Neuron (in vitro differentiated cells): Measurements from ENCODE around the gene SPTY2D1.
"Not testable (repeated sequence)": the region's sequence is repeated elsewhere in the genome, so short reads cannot be mapped to it uniquely, and the experiment has no call there.

Experiments
- H2AFZ ChIP-seq: one replicate; pipeline ENCODE4 v1.6.1; 2013; ENCODE audit warnings: low read depth, mild to moderate bottlenecking, inconsistent platforms, low read length, moderate library complexity
- H3K27me3 ChIP-seq: one replicate; pipeline ENCODE4 v1.6.1; 2013; ENCODE audit warnings: low read length; ENCODE audit not compliant: insufficient read depth
- H3K36me3 ChIP-seq: one replicate; pipeline ENCODE4 v1.6.1; 2013; ENCODE audit warnings: low read length; ENCODE audit not compliant: insufficient read depth
- H3K4me1 ChIP-seq: one replicate; pipeline ENCODE4 v1.6.1; 2013; ENCODE audit warnings: low read length; ENCODE audit not compliant: insufficient read depth
- H3K4me3 ChIP-seq: 2 replicates; pipeline ENCODE4 v1.5.1; 2013; ENCODE audit warnings: mild to moderate bottlenecking, low read length, moderate library complexity
- H3K9me3 ChIP-seq: one replicate; pipeline ENCODE4 v1.6.1; 2013; ENCODE audit warnings: low read length

SPTY2D1 gene

DNA sequence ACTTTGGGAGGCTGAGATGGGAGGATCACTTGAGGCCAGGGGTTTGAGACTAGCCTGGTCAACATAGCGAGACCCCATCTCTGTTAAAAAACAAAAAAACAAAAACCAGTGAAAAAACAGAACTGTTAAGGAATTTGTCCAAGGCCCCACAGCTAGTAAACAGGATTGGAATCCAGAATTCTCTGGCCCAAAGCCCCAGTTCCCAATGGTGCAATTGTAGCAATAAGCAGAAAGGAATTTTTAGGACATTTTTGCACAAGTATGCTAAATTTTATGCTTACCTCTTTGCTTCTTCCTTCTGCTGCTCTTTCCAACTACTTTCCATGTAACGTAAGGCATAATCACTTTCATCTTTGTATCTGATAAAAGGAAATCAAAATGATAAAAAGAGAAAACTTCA lies 22.9 kb downstream of the SPTY2D1 start:
- no peaks in the 10 kb centered on the region for H3K27me3 ChIP-seq
- peaks cover 62% of the 10 kb centered on the region for H3K36me3 ChIP-seq
- peaks cover 3% of the 10 kb centered on the region for H3K4me1 ChIP-seq
- no peaks in the 10 kb centered on the region for H3K9me3 ChIP-seq
- no peak overlapping the region for H3K4me3 ChIP-seq
- H2AFZ ChIP-seq: no peak overlapping the region

DNA sequence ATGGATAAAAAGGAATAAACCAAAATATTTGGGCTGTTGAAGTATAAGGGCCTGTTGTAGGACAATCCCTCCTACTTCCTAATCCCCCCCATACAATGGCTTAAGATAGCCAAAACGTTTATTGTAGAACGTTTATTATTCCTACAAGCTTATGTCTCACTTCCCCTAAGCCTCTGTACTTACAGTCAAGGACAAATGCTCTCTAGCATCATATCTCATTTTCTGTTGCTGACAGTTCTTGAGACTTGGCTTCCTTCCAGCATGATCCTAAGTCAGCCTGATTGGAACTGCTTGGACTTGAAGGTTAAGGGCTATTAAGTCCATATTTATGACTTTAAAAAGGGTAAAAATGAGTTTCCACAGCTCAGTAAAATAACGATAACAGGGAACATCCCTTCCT lies 25.8 kb downstream of the SPTY2D1 start:
- Histone ChIP-seq H2AFZ (no peak overlapping the region), H3K4me3 (no peak overlapping the region), H3K27me3 (no peaks in the 10 kb centered on the region), H3K36me3 (peaks cover 44% of the 10 kb centered on the region), H3K4me1 (no peaks in the 10 kb centered on the region), H3K9me3 (no peaks in the 10 kb centered on the region)

DNA sequence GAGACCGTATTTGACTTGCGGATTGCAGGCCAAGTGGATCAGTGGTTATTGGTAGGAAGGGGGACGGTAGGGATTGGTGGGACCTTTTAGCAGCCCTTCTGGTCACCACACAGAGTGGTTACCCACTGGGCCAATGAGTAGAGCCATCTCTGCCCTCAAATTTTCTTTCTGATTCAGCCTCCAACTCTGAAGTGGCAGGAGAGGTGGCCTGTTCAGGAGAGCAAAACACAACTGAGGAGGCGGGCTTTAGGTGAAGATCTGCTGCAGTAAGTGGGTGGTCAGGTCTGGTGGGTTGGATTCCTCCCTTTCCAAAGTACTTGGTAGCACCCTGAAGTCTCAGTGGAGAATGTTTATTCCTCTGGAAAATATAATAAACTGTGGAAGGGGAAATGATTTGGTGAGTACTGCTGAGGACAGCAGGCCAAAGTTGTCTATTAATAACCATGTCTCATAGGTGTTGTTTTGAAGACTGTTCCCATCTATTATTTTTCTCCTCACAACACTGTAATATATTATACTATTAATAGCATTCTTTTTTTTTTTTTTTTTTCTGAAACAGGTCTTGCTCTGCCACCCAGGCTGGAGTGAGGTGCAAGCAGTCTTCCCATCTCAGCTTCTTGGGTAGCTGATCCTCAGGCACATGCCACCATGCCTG lies 33.1 kb downstream of the SPTY2D1 start:
- Histone ChIP-seq H3K27me3 (no peaks in the 10 kb centered on the region), H3K36me3 (peaks cover 12% of the 10 kb centered on the region)

DNA sequence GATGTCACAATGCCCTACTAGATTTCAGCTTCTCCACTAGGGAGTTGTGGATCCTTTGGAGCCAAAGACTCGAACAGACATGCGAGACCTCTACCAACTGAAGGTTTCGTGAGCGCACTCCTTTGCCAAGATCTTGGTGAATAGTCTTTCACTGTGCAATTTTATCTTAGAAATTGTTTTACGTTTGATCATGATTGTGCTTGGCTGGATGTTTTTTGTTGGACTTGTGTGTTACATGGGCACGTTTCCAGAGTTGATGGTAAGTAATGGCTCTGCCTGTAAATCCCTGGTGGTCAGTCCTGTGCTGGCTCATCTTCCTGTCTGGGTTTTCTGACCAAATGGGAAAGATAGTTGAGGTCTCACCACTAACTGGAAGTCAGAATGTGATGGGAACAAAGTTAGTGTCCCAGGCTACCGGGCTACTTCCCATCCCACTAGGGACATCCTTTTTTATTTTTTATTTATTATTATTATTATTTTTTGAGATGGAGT lies 34.4 kb downstream of the SPTY2D1 start, which contains the start of gene MISFA:
Gene MISFA (plus strand): TSS at position 51 of the 492 bp plus-strand sequence. CDS start 140 bp downstream, at position 191.
- H3K4me1 ChIP-seq: no peaks in the 10 kb centered on the region
- no peaks in the 10 kb centered on the region for H3K27me3 ChIP-seq
- no peak within 1 kb of the TSS for H3K4me3 ChIP-seq
- H3K36me3 ChIP-seq: peaks cover 12% of the 10 kb centered on the region
- no peak within 1 kb of the TSS for H2AFZ ChIP-seq
- no peaks in the 10 kb centered on the region for H3K9me3 ChIP-seq

More for the DNA sequence above, 33.1 kb downstream of the SPTY2D1 start:
- Histone ChIP-seq H2AFZ (no peak overlapping the region), H3K4me3 (no peak overlapping the region), H3K4me1 (no peaks in the 10 kb centered on the region), H3K9me3 (no peaks in the 10 kb centered on the region)

DNA sequence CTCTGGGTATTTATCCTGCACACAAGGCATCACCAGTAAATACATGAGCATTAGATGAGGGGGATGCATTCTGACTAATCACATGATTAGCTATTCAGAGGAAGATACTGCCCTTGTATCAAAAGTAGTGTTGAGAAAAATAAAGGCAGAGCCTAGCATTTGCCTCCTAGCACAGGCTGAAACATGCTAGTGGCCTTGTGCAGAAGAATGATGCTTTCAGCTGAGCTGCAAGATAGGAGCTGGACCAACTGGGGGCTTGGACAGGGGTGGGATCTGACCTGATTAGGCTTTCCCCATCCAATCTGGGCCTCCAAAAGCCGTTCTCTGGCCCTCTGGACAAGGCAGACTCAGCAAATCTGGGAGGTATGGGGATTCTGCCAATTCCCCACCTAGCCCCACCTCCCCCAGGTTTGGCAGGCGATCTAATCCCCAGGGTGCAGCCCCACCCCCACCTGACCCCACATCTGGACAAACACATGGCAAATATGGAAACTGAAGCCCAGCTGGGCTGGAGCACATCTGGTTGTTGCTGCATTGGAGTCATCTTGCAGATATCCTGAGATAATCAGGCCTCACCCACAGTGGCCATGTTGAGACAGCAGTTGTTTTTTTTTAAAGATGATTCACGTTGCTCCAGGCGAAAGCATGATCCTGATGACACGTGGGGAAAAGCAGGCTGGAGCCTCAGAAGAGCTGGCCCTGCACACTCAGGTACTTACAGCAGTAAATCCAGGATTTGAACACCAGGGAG lies 39.0 kb downstream of the SPTY2D1 start:
- Histone ChIP-seq H3K9me3 (no peaks in the 10 kb centered on the region), H3K27me3 (no peaks in the 10 kb centered on the region), H3K36me3 (peaks cover 5% of the 10 kb centered on the region), H3K4me1 (peaks cover 9% of the 10 kb centered on the region), H3K4me3 (no peak overlapping the region), H2AFZ (no peak overlapping the region)

DNA sequence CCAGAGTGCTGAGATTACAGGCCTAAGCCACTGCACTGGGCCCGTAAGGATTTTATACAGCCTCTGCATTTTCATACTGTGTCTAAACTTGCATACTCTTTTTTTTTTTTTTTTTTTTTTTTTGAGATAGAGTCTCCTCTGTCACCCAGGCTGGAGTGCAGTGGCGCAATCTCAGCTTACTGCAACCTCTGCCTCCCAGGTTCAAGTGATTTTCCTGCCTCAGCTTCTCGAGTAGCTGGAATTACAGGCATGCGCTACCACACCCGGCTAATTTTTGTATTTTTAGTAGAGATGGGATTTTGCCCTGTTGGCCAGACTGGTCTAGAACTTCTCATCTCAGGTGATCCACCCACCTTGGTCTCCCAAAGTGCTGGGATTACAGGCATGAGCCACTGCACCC lies 40.1 kb downstream of the SPTY2D1 start:
- H3K27me3 ChIP-seq, H3K9me3 ChIP-seq, H2AFZ ChIP-seq, H3K4me3 ChIP-seq, H3K36me3 ChIP-seq: not testable (repeated sequence)
- H3K4me1 ChIP-seq: peaks cover 19% of the 10 kb centered on the region

DNA sequence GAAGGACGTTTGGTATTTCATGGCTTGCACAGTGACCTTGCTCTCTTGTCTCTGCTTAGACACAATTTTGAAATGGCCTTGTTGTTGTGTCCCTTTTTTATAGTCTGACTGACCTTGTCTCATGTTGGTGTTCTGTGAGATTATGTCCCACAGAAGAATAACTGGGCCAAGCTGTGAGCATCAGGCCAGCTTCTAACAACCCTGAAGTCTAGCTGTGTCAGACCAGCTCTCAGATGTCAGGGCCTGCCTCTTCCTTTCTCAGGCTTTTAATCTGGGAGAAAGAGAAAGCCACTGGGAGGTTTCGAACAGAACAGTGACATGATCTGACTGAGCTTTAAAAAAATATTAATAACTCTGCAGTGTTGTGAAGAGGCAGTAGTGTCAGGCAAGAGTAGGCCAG lies 43.6 kb downstream of the SPTY2D1 start:
- Histone ChIP-seq H3K9me3 (no peaks in the 10 kb centered on the region), H3K4me1 (peaks cover 27% of the 10 kb centered on the region), H3K36me3 (no peaks in the 10 kb centered on the region), H2AFZ (no peak overlapping the region), H3K4me3 (no peak overlapping the region), H3K27me3 (no peaks in the 10 kb centered on the region)

DNA sequence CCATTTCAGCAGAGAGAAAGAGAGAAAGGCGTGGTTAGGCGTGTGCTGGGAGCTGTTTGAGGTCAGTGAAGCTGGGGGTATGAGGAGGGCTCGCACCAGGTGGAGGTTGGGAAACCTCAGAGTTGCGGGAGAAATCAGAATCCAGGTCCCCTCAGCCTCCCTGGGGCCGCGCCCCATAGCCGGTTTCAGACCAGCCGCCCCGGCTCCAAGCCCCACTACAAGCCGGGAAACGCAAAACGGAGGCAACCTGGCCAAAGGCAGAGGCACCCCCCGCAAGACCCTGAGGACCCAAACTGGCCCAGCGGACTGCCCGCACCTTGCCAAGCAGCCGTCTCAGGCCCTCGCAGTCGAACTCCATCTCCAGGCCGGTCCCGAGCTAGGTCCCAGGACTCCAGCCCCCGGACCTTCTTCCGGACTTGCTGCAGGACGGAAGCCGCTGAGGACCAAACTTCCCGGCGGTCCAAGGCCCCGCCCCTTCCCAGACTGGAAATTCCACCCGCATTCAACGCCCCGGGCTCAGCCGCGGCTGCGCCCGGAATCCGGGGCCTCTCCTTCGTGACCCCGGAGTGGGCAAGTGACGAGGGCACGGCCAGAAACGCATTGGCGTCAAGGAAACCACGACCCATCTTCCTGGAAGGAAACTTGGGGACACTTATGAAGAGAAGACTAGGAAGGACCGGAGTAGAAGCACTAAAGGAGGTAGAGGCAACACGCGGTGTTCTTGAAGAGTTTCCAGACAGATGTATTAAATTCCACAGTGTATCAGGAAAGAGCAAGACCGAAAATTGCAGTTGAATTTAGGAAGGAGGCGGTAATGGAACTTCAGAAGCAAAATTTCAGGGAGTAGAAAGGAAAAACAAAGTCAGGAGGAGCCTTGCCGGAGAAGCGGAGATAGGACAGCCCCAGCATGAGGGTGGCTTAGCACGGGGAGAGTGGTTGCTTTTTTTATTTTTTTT lies 45.6 kb downstream of the SPTY2D1 start, which contains the start of gene UEVLD:
Gene UEVLD (minus strand): TSS at position 438 of the 956 bp plus-strand sequence. CDS start 80 bp downstream, at position 358.
- Histone ChIP-seq H3K4me3 (peak within 1 kb of the TSS; percentile 69), H3K36me3 (no peaks in the 10 kb centered on the region), H3K9me3 (no peaks in the 10 kb centered on the region), H3K27me3 (no peaks in the 10 kb centered on the region), H3K4me1 (peaks cover 27% of the 10 kb centered on the region), H2AFZ (peak within 1 kb of the TSS; percentile 83)

DNA sequence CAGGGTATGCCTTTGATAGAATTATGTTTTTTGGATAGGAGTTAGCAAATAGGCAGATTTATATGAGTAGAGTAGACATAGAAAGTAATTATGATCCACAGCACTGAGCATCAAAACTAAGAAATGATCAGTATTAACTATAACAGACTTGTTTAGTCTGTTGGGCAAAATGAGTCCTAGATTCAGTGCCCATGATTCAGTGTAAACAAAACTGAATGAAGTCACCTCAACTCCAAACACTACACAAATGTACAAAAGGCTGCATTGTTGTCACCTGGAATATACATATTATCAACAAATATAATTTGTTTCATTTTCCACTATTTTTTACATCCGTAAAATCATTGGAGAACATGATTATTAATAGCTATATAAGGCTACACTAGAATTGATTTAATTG lies 52.3 kb downstream of the SPTY2D1 start:
- Histone ChIP-seq H3K4me1 (no peaks in the 10 kb centered on the region), H3K36me3 (peaks cover 12% of the 10 kb centered on the region), H2AFZ (no peak overlapping the region), H3K4me3 (no peak overlapping the region), H3K9me3 (no peaks in the 10 kb centered on the region), H3K27me3 (no peaks in the 10 kb centered on the region)

DNA sequence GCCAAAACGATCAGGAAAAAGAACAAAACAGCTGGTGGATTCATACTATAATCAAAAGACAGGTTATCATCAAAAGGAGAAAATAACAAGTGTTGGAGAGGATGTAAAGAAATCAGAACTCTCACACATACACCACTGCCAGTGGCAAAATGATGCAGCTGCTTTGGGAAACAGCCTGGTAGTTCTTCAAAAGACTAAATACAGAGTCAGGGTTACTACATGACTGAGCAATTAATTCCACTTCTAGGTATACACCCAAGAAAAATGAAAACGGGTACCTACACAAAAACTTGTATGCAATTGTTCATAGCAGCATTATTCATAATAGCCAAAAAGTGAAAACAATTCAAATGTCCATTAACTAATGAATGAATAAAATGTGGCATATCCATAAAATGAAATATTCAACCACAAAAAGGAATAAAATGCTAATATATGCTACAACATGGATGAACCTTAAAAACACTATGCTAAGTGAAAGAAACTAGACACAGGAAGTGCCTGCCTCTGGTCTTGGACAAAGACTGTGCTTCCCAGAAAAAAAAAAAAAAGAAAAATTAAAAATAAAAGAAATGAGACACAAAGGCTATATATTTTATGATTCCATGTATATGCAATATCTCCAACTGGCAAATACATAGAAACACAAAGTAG lies 53.9 kb downstream of the SPTY2D1 start:
- H2AFZ ChIP-seq: no peak overlapping the region

DNA sequence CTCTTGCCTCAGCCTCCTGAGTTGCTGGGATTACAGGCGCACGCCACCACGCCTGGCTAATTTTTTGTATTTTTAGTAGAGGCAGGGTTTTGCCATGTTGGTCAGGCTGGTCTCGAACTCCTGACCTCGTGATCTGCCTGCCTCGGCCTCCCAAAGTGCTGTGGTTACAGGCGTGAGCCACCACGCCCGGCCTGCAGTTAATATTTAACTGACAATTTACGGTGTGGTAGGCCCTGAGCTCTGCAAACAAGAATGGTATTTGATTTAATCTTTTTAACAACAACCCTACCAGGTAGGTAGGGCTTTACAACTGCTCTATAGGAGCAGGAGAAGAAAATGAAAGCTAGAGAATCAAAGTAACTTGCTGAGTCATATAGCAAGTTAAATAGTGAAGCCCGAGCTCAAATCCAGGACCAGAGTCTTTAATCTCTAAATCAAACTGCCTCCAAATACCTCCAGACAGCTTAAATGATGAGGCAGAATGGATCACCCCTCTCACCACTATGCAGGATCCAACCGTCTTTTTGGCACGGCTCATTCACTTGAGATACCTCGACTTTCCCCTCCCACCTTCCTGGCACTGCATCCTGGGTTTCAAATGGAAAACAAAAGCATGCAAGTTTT lies 55.1 kb downstream of the SPTY2D1 start:
- no peaks in the 10 kb centered on the region for H3K9me3 ChIP-seq
- H3K27me3 ChIP-seq: no peaks in the 10 kb centered on the region
- no peak overlapping the region for H3K4me3 ChIP-seq
- no peaks in the 10 kb centered on the region for H3K4me1 ChIP-seq
- peaks cover 28% of the 10 kb centered on the region for H3K36me3 ChIP-seq
- H2AFZ ChIP-seq: no peak overlapping the region

More for the DNA sequence above, 53.9 kb downstream of the SPTY2D1 start:
- no peaks in the 10 kb centered on the region for H3K9me3 ChIP-seq
- peaks cover 17% of the 10 kb centered on the region for H3K36me3 ChIP-seq
- no peaks in the 10 kb centered on the region for H3K4me1 ChIP-seq
- H3K4me3 ChIP-seq: no peak overlapping the region
- H3K27me3 ChIP-seq: no peaks in the 10 kb centered on the region

DNA sequence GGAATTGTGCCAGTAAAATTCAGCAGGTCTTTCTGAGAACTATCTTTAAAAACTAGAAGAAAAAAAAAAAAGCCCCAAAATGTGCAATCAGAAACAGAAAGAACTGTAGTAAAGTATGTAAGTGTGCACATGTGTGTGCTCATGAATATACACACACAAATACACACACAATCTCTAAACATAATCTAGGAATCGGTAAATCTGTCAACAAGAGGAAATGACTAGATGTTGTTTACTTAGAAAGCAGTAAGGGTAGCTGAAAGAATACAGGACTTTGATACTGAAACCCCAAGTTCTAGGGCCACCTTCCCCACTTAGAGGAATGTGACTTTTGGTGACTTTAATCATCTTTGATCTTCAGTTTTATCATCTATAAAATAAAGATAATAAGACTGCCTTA lies 58.8 kb downstream of the SPTY2D1 start:
- H3K4me3 ChIP-seq: no peak overlapping the region

More for the DNA sequence above, 58.8 kb downstream of the SPTY2D1 start:
- no peak overlapping the region for H2AFZ ChIP-seq
- no peaks in the 10 kb centered on the region for H3K27me3 ChIP-seq
- no peaks in the 10 kb centered on the region for H3K9me3 ChIP-seq
- H3K36me3 ChIP-seq: peaks cover 39% of the 10 kb centered on the region
- H3K4me1 ChIP-seq: no peaks in the 10 kb centered on the region
